ENCODE results near the gene IPO13.

The IPO13 gene

DNA sequence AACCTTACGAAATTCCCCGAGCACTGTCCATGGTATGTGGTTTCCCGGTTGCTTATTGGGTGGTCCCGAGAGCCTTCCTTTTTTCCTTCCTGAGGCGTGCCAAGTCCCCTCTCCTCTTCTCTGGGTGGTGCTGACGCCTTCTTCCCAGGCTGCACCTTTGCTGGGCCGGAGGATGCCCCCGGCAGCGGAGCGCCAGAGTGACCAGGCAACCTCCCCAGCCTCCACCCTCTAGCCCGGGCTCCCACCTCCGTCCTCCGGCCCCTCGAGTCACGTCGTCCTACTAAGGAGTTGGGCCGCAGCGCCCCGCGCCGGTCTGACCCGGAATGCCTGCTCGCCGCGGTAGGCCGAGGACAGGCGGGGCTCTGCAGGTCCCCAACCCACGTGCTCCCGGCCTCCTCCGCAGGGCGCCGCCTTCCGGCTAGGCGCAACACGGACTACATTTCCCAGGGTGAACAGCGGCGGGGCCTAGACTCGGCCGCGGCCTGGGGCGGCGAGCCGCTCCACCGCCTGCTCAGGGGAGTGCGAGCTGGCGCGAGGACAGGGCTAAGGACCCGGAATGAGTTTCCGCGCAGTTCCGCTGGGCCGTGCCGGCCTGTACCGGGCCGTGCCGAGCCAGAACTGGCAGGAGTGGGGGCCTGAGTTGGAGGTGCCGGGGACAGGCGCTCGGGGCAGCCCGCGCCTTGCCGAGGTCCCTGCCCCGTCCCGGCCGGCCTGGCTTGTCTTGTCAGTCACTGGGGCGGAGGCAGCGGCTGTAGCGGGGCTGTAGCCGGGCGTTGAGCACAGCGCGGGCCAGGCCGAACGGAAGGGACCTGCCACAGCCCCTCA is at the start of gene IPO13:
Gene IPO13 (plus strand): TSS at position 715 of the 825 bp plus-strand sequence. CDS start 651 bp downstream, outside the sequence.
- H3K4me3 ChIP-seq (ENCODE audit: low read depth, low read length): peak within 1 kb of the TSS; percentile 87
- H3K36me3 ChIP-seq (ENCODE audit: control insufficient read depth, insufficient read depth, low read length): peaks cover 12% of the 10 kb centered on the region; the same call in 1 of the 2 replicates
- peaks cover 9% of the 10 kb centered on the region for H3K4me1 ChIP-seq (ENCODE audit: control insufficient read depth, insufficient read depth, low read length)
- peak within 1 kb of the TSS; percentile 100 for H3K27ac ChIP-seq (ENCODE audit: low read depth, low read length)
- H3K9ac ChIP-seq (ENCODE audit: low read length): peak within 1 kb of the TSS; percentile 99
- 0 out of 2 replicates have a peak, but pooled peaks cover 2% of the 10 kb centered on the region for H3K27me3 ChIP-seq (ENCODE audit: control insufficient read depth, insufficient read depth, low read length)
- H3K9me3 ChIP-seq (ENCODE audit: control insufficient read depth, insufficient read depth, low read depth, low read length): no peaks in the 10 kb centered on the region

- Histone ChIP-seq H3K9ac (ENCODE audit: low read length) (no peak overlapping the region), H3K4me3 (ENCODE audit: low read depth, low read length) (no peak overlapping the region), H3K4me1 (ENCODE audit: control insufficient read depth, insufficient read depth, low read length) (no peaks in the 10 kb centered on the region), H3K27ac (ENCODE audit: low read depth, low read length) (no peak overlapping the region), H3K9me3 (ENCODE audit: control insufficient read depth, insufficient read depth, low read depth, low read length) (no peaks in the 10 kb centered on the region), H3K27me3 (ENCODE audit: control insufficient read depth, insufficient read depth, low read length) (no peaks in the 10 kb centered on the region), H3K36me3 (ENCODE audit: control insufficient read depth, insufficient read depth, low read length) (peaks cover 5% of the 10 kb centered on the region; the same call in 1 of the 2 replicates)
These were observed 47.8 kb upstream of the IPO13 start for GRCh38 chr1:43898981-43899380.

DNA sequence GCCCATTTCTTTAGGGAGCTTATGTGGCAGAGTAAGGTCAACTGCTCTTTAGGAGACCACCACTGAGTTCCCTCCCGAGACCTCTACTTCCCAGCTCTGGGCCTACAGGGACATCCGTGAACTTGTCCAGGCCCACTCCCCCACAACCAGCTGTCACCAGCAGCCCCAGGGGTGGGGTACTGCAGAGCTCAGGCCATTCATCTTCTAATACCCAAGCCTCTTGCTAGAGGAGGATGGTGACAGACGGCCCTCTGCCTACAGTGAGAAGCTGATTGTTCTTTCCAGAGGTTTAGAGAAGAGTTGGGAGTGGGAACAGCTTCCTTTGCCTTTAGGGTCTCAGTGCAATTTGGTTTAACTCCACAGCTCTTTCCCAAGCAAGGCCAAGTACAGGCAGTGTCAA is 46.4 kb upstream of the IPO13 start:
- Histone ChIP-seq H3K27me3 (ENCODE audit: control insufficient read depth, insufficient read depth, low read length) (no peaks in the 10 kb centered on the region), H3K9ac (ENCODE audit: low read length) (no peak overlapping the region), H3K27ac (ENCODE audit: low read depth, low read length) (no peak overlapping the region), H3K4me3 (ENCODE audit: low read depth, low read length) (no peak overlapping the region), H3K9me3 (ENCODE audit: control insufficient read depth, insufficient read depth, low read depth, low read length) (no peaks in the 10 kb centered on the region), H3K36me3 (ENCODE audit: control insufficient read depth, insufficient read depth, low read length) (peaks cover 5% of the 10 kb centered on the region; the same call in 1 of the 2 replicates), H3K4me1 (ENCODE audit: control insufficient read depth, insufficient read depth, low read length) (no peaks in the 10 kb centered on the region)

DNA sequence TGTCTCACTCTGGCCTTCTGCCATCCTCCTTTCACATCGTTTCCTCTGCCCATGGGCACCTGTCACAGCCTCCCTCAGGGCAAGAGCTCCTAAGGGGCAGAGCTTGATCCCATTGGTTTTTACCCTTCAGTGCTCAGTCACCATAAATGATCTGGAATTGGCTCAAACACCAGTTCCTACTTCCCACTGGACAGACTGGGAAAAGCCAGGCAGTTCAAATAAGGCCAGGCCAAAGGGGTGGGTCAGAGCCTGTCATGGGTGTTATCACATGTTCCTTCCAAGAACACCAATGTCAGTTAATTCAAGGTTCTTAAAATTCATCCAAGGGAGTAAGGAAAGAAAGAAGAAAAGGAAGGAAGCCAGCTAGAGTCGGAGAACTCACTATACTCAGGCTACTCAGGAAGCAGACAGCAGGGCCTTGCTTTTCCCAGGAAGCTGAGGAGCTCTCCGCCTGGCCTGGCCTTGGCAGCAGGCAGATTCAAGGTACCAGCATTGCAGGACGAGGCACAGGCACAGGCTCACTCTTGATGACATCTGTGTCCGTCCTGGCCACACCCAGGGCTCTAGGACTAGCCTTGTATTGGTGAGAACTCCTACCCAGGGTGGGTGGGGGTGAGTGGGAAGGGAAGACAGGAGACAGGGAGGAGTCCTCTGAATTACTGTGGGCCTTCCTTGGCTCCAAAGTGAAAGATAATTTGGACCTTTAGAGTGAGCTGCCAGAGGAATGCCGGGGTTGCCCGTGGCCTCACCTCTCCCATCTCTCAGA is 45.4 kb upstream of the IPO13 start:
- Histone ChIP-seq H3K9ac (ENCODE audit: low read length) (no peak overlapping the region), H3K36me3 (ENCODE audit: control insufficient read depth, insufficient read depth, low read length) (peaks cover 5% of the 10 kb centered on the region; the same call in 1 of the 2 replicates)

GRCh38 chr1:43902058-43902831 is 44.5 kb upstream of the IPO13 start:
- peaks cover 5% of the 10 kb centered on the region; the same call in 1 of the 2 replicates for H3K36me3 ChIP-seq (ENCODE audit: control insufficient read depth, insufficient read depth, low read length)

More for the DNA sequence above, 45.4 kb upstream of the IPO13 start:
- no peaks in the 10 kb centered on the region for H3K4me1 ChIP-seq (ENCODE audit: control insufficient read depth, insufficient read depth, low read length)
- H3K27ac ChIP-seq (ENCODE audit: low read depth, low read length): no peak overlapping the region
- no peaks in the 10 kb centered on the region for H3K9me3 ChIP-seq (ENCODE audit: control insufficient read depth, insufficient read depth, low read depth, low read length)
- H3K27me3 ChIP-seq (ENCODE audit: control insufficient read depth, insufficient read depth, low read length): no peaks in the 10 kb centered on the region
- no peak overlapping the region for H3K4me3 ChIP-seq (ENCODE audit: low read depth, low read length)

GRCh38 chr1:43904660-43905551 is 41.8 kb upstream of the IPO13 start:
- H3K4me3 ChIP-seq (ENCODE audit: low read depth, low read length): no peak overlapping the region
- no peaks in the 10 kb centered on the region for H3K4me1 ChIP-seq (ENCODE audit: control insufficient read depth, insufficient read depth, low read length)
- no peak overlapping the region for H3K9ac ChIP-seq (ENCODE audit: low read length)
- H3K27me3 ChIP-seq (ENCODE audit: control insufficient read depth, insufficient read depth, low read length): no peaks in the 10 kb centered on the region
- H3K36me3 ChIP-seq (ENCODE audit: control insufficient read depth, insufficient read depth, low read length): no peaks in the 10 kb centered on the region
- H3K27ac ChIP-seq (ENCODE audit: low read depth, low read length): no peak overlapping the region
- no peaks in the 10 kb centered on the region for H3K9me3 ChIP-seq (ENCODE audit: control insufficient read depth, insufficient read depth, low read depth, low read length)

More at GRCh38 chr1:43902058-43902831, 44.5 kb upstream of the IPO13 start:
- H3K4me3 ChIP-seq (ENCODE audit: low read depth, low read length): no peak overlapping the region
- H3K27ac ChIP-seq (ENCODE audit: low read depth, low read length): no peak overlapping the region
- no peaks in the 10 kb centered on the region for H3K27me3 ChIP-seq (ENCODE audit: control insufficient read depth, insufficient read depth, low read length)
- H3K4me1 ChIP-seq (ENCODE audit: control insufficient read depth, insufficient read depth, low read length): no peaks in the 10 kb centered on the region
- H3K9me3 ChIP-seq (ENCODE audit: control insufficient read depth, insufficient read depth, low read depth, low read length): no peaks in the 10 kb centered on the region
- H3K9ac ChIP-seq (ENCODE audit: low read length): no peak overlapping the region

- no peak overlapping the region for H3K9ac ChIP-seq (ENCODE audit: low read length)
- no peaks in the 10 kb centered on the region for H3K27me3 ChIP-seq (ENCODE audit: control insufficient read depth, insufficient read depth, low read length)
- H3K36me3 ChIP-seq (ENCODE audit: control insufficient read depth, insufficient read depth, low read length): no peaks in the 10 kb centered on the region
These were observed 38.5 kb upstream of the IPO13 start for GRCh38 chr1:43908226-43908625.

DNA sequence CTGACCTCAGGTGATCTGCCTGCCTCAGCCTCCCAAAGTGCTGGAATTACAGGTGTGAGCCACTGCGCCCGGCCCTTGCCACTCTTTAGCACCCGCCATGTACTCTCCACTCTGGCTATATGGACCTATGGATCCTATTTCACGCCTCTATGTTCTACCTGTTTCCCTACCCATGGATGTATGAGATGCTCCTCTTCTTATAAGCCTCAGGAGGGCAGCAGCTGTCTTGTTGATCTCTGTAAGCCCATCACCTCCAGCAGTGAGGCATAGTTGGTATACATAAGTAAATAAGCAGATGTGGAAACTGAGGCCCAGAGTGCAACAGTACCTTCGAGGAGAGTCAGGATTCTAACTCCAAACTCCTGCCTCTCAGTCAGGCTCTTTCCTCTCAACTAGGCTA is 37.9 kb upstream of the IPO13 start:
- Histone ChIP-seq H3K4me1 (ENCODE audit: control insufficient read depth, insufficient read depth, low read length) (peaks cover 19% of the 10 kb centered on the region), H3K36me3 (ENCODE audit: control insufficient read depth, insufficient read depth, low read length) (no peaks in the 10 kb centered on the region), H3K27me3 (ENCODE audit: control insufficient read depth, insufficient read depth, low read length) (no peaks in the 10 kb centered on the region), H3K27ac (ENCODE audit: low read depth, low read length) (no peak overlapping the region), H3K9me3 (ENCODE audit: control insufficient read depth, insufficient read depth, low read depth, low read length) (no peaks in the 10 kb centered on the region), H3K9ac (ENCODE audit: low read length) (no peak overlapping the region), H3K4me3 (ENCODE audit: low read depth, low read length) (no peak overlapping the region)

More at GRCh38 chr1:43908226-43908625, 38.5 kb upstream of the IPO13 start:
- H3K4me1 ChIP-seq (ENCODE audit: control insufficient read depth, insufficient read depth, low read length): peaks cover 12% of the 10 kb centered on the region
- no peak overlapping the region for H3K27ac ChIP-seq (ENCODE audit: low read depth, low read length)
- H3K4me3 ChIP-seq (ENCODE audit: low read depth, low read length): no peak overlapping the region
- no peaks in the 10 kb centered on the region for H3K9me3 ChIP-seq (ENCODE audit: control insufficient read depth, insufficient read depth, low read depth, low read length)

- peaks cover 29% of the 10 kb centered on the region for H3K4me1 ChIP-seq (ENCODE audit: control insufficient read depth, insufficient read depth, low read length)
- no peaks in the 10 kb centered on the region for H3K27me3 ChIP-seq (ENCODE audit: control insufficient read depth, insufficient read depth, low read length)
- no peak overlapping the region for H3K9ac ChIP-seq (ENCODE audit: low read length)
- no peak overlapping the region for H3K4me3 ChIP-seq (ENCODE audit: low read depth, low read length)
- H3K36me3 ChIP-seq (ENCODE audit: control insufficient read depth, insufficient read depth, low read length): no peaks in the 10 kb centered on the region
- H3K9me3 ChIP-seq (ENCODE audit: control insufficient read depth, insufficient read depth, low read depth, low read length): no peaks in the 10 kb centered on the region
- H3K27ac ChIP-seq (ENCODE audit: low read depth, low read length): no peak overlapping the region
These were observed 36.4 kb upstream of the IPO13 start for GRCh38 chr1:43910343-43910742.

DNA sequence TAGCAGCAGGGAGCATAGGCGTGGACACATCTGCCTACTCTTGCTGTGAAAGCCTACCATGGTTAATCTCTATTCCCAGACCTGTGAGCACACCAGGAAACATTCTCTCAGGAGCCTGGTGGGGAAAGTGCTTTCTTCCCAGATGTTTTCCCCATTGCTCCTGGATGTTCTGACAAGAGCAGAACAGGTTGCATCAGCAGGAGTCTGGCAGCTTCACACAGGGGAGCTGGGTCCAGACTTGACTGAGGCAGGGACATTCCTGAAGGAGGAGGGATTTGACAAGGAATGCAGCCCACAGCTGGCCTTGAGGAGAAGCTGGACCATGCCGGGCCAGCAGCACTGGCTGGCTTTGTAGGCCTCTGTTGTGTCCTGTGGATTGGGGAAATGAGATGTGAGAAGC is 34.1 kb upstream of the IPO13 start:
- Histone ChIP-seq H3K9ac (ENCODE audit: low read length) (peak overlapping the region; percentile 24), H3K27ac (ENCODE audit: low read depth, low read length) (no peak overlapping the region)

More for the DNA sequence above, 34.1 kb upstream of the IPO13 start:
- Histone ChIP-seq H3K36me3 (ENCODE audit: control insufficient read depth, insufficient read depth, low read length) (no peaks in the 10 kb centered on the region), H3K4me1 (ENCODE audit: control insufficient read depth, insufficient read depth, low read length) (peaks cover 29% of the 10 kb centered on the region), H3K4me3 (ENCODE audit: low read depth, low read length) (no peak overlapping the region), H3K9me3 (ENCODE audit: control insufficient read depth, insufficient read depth, low read depth, low read length) (no peaks in the 10 kb centered on the region), H3K27me3 (ENCODE audit: control insufficient read depth, insufficient read depth, low read length) (no peaks in the 10 kb centered on the region)
